A673 (cell line): ENCODE results near the gene CHN1. TPM values are rescaled to one million over a fixed set of nuclear protein-coding genes. Genes with fewer than 3 reads are reported as not detected.

Source experiments
- BruUV-seq: library from RNA; stranded (reverse); fragments of 400-500 nt; replicated peaks from 2 replicates; lab custom pipeline; 2021; lab: Mats Ljungman, UMichigan
- CTCF ChIA-PET: fragments of 300-600 bp; sonication (Branson Sonifier 250); formaldehyde crosslinking; loops from one replicate; lab custom pipeline; 2022; ENCODE audit warnings: antibody characterized with exemption; lab: Charles Lee
- POLR2A ChIA-PET: fragments of 300-600 bp; sonication (Branson Sonifier 250); formaldehyde crosslinking; loops from one replicate; lab custom pipeline; 2022; ENCODE audit warnings: antibody characterized with exemption; ENCODE audit not compliant: low non-redundant PET; lab: Charles Lee
- DNase-seq: peaks from one replicate; pipeline ENCODE4 v3.0.0-alpha.2; 2015; ENCODE audit warnings: low spot score
- H3K27ac ChIP-seq: fragments of 200-600 bp; sonication (generic); 2 replicates; pipeline ENCODE4 v1.5.1; 2016; ENCODE audit warnings: mixed run types, low read depth, mild to moderate bottlenecking, mixed read lengths, antibody characterized with exemption, low read length; ENCODE audit not compliant: poor library complexity, severe bottlenecking
- H3K27me3 ChIP-seq: fragments of 200-600 bp; sonication (generic); replicated peaks from 2 replicates; pipeline ENCODE4 v1.6.1; 2017; ENCODE audit warnings: mixed run types, low read depth, mild to moderate bottlenecking, mixed read lengths, antibody characterized with exemption, low read length; ENCODE audit not compliant: insufficient read depth, poor library complexity
- H3K36me3 ChIP-seq: fragments of 200-600 bp; sonication (generic); 2 replicates; pipeline ENCODE4 v1.6.1; 2016; ENCODE audit warnings: mixed run types, mild to moderate bottlenecking, mixed read lengths, antibody characterized with exemption, low read length; ENCODE audit not compliant: insufficient read depth, poor library complexity, severe bottlenecking
- H3K4me1 ChIP-seq: fragments of 200-600 bp; sonication (generic); 2 replicates; pipeline ENCODE4 v1.6.1; 2017; ENCODE audit warnings: mixed run types, mild to moderate bottlenecking, mixed read lengths, antibody characterized with exemption, low read length; ENCODE audit not compliant: insufficient read depth, poor library complexity, severe bottlenecking
- H3K4me3 ChIP-seq: fragments of 200-600 bp; sonication (generic); 2 replicates; pipeline ENCODE4 v1.5.1; 2016; ENCODE audit warnings: low read depth, mixed run types, mild to moderate bottlenecking, mixed read lengths, low read length; ENCODE audit not compliant: poor library complexity, severe bottlenecking
- H3K9me3 ChIP-seq: fragments of 200-600 bp; sonication (generic); 2 replicates; pipeline ENCODE4 v1.6.1; 2016; ENCODE audit warnings: mixed run types, low read depth, mild to moderate bottlenecking, mixed read lengths, antibody characterized with exemption, low read length; ENCODE audit not compliant: poor library complexity, severe bottlenecking
- CTCF ChIP-seq: fragments of 300-800, 200-600 bp; sonication (generic); conservative IDR thresholded peaks from 2 replicates; pipeline ENCODE4 v1.5.1; 2017; ENCODE audit warnings: low read depth, mild to moderate bottlenecking, antibody characterized with exemption, low read length, moderate library complexity, mixed read lengths
- EZH2 ChIP-seq: fragments of 200-600 bp; sonication (generic); IDR thresholded peaks from 2 replicates; pipeline ENCODE4 v1.6.1; 2017; ENCODE audit warnings: borderline replicate concordance, low read depth, mild to moderate bottlenecking, mixed read lengths, antibody characterized with exemption, low read length; ENCODE audit not compliant: poor library complexity, severe bottlenecking
- intact Hi-C: fragments of 100-400 bp; cut with micrococcal nuclease; formaldehyde crosslinking; loops from one replicate; pipeline ENCODE4 v1.10.0; 2022; ENCODE audit not compliant: unreplicated experiment
- total RNA-seq: library from RNA; stranded (reverse); gene quantifications from 2 replicates; pipeline ENCODE4 v1.2.3, GENCODE V29; 2021

Gene CHN1
- total RNA-seq, 1 experiment from 2014 or later, result 11.3 TPM

- no peak for DNase-seq
- Histone ChIP-seq H3K27me3 (no peaks in the 10 kb centered on the region), H3K4me3 (no peak overlapping the region), H3K4me1 (no peaks in the 10 kb centered on the region), H3K36me3 (no peaks in the 10 kb centered on the region), H3K9me3 (no peaks in the 10 kb centered on the region), H3K27ac (no peak overlapping the region)
- CTCF ChIA-PET, result no interaction called here
- TF ChIP-seq EZH2 (no peak), CTCF (no peak)
- POLR2A ChIA-PET, result no interaction called here
- no TSS peak for BruUV-seq
- intact Hi-C loops, result no loop called here
Observed at GRCh38 chr2:174768557-174768956, 236.6 kb downstream of the CHN1 start.

- TF ChIP-seq CTCF, result no peak
- TF ChIP-seq EZH2, result no peak
- no peak for DNase-seq
- Histone ChIP-seq H3K4me1 (no peaks in the 10 kb centered on the region), H3K4me3 (no peak overlapping the region), H3K27ac (no peak overlapping the region), H3K36me3 (no peaks in the 10 kb centered on the region), H3K9me3 (no peaks in the 10 kb centered on the region), H3K27me3 (no peaks in the 10 kb centered on the region)
- CTCF ChIA-PET, result no interaction called here
- POLR2A ChIA-PET, result no interaction called here
- intact Hi-C loops, result no loop called here
- BruUV-seq, result no TSS peak
Observed at GRCh38 chr2:174766271-174766670, 238.9 kb downstream of the CHN1 start.

GRCh38 chr2:174765576-174765975 lies 239.6 kb downstream of the CHN1 start:
- Histone ChIP-seq H3K4me1 (no peaks in the 10 kb centered on the region), H3K9me3 (no peaks in the 10 kb centered on the region), H3K36me3 (no peaks in the 10 kb centered on the region), H3K27ac (no peak overlapping the region), H3K4me3 (no peak overlapping the region), H3K27me3 (no peaks in the 10 kb centered on the region)
- CTCF ChIA-PET, result no interaction called here
- no TSS peak for BruUV-seq
- no peak for DNase-seq
- POLR2A ChIA-PET, result no interaction called here
- intact Hi-C loops, result no loop called here
- no peak for TF ChIP-seq EZH2
- TF ChIP-seq CTCF, result no peak
